Measurements from ENCODE around the gene NDST4.

NDST4 gene

DNA sequence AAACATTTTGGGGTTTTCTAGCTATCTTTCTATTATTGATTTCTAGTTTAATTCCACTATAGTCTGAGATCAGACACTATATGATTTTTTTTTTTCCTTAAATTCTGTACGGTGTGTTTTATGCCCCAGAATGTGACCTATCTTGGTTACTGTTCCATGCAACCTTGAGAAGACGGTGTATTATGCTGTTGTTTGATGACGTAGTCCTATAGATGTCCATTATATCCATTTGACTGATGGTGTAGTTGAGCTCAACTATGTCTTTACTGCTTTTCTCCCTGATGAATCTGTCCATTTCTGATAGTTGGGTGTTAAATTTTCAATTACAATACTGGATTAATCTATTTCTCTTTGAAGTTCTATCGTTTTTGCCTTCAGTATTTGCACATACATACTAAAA is 212.5 kb downstream of the NDST4 start:
- DNase-seq, result no peak

DNA sequence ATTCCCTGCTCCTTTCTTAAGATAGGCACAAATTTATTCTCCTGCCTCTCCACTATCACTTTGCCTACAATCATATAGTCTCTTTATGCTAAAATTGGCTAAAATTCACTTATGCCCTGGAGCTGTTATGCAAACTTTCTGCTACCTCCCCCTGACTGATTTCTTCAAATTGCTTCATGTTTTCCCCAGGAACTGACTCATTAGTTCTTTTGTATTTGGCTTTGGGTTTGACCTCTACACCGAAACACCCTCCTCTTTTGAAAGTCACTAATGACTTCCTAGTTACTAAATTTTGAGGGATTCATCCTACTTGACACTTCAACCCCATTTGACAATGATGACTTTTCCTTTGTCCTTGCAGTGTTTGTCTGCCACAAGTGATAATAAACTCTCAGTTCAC is 222.6 kb downstream of the NDST4 start:
- no peak for DNase-seq

DNA sequence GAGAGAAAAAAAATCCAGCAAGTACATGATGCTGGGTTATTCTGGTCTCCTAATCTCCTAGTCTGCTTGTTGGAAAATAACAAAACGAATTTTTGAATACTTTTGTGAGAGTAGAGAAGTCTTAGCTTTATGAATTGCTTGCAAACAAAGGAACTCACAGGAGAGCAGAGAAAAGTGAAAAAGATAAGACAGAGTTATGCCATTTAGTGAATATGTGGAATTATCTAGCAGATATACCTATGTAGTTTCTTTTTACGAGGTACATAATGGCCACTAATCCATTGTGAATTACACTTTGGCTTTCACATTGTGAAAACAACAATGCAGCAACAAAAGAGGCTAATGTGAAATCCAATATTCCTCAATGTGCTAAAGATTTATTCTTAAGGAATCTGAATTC is 226.7 kb downstream of the NDST4 start:
- no peak for DNase-seq

DNA sequence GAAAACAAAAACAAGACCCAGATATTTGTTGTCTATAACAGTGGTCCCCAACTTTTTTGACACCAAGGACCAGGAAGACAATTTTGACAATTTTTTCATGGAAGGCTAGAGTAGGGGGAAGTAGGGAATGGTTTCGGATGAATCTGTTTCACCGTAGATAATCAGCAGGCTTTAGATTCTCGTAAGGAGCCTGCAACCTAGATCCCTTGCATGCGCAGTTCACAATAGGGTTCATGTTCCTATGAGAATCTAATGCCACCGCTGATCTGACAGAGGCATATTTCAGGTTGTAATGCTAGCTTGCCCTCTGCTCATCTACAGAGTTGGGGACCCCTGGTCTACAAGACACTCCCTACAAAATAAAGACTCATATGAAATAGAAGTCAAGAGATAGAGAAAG is 229.8 kb downstream of the NDST4 start:
- DNase-seq, result no peak

DNA sequence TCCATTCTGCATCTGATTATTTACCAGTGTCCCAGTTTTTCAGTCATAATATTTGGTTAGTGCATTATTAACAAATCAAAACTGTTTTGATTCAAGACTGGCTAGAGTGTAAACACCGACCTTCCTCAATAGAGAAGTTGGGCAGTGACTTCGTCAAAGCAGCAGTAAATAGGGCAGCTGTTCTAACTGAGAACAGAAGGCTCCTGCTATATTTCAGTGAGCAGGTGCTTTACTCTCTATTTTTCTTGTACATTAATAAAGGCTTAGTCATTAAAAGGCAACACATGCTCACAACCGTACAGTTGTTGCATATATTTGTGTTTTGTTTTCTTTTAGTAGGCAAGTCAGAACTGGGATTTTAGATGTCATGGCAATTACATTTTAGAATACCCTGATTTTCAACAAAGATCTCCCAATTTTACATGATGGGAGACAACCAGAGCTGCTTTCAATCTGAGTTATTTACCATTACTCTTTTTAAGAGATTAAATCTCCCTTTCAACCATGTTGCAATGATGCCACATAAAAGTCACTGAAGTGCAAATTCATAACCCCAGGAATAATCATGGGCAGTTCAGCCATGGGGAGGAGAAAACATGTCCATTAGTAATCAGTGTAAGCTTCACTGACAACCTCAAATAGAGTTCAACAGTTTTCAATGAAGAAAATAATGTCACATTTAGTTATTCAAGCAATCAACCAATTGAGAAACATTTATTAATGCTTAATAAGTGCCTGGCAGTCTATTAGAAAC is 233.3 kb downstream of the NDST4 start:
- DNase-seq, result no peak

DNA sequence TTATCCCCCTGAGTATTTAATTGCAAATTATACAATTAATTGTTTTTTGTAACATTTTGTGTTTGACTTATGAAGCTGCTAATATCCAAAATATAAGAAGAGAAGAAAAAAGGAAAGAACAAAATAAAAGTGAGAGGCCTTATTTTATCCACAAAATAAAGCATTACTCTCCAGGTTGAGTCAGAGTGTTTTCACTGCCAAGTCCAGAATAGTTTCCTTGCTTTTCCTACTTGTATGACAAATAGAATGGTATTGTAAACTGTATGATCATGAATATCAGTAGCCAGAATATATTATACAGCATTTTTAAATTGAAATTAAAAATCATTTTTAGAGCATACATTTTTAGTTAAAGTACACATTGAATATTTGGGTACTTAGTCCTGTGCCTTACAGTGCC is 237.8 kb downstream of the NDST4 start:
- DNase-seq, result no peak

DNA sequence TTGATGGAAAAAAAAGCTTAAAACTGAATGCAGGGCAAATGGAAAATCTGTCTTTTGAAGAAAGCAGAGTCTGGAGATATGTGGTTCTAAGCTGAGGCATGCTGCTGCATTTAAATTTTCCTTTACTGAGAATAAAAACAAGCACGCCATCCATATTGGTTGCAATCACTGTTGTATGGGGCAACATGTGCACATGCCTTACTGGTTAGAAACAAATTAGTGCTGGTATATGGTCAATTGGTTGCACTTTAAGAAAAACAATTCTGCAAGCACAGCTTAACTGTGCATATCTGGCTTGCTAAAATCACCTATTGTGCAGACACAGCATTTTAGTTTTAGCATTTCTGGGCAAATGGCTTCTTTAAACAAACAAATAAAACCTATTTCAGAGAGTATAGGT is 239.1 kb downstream of the NDST4 start:
- DNase-seq, result no peak

DNA sequence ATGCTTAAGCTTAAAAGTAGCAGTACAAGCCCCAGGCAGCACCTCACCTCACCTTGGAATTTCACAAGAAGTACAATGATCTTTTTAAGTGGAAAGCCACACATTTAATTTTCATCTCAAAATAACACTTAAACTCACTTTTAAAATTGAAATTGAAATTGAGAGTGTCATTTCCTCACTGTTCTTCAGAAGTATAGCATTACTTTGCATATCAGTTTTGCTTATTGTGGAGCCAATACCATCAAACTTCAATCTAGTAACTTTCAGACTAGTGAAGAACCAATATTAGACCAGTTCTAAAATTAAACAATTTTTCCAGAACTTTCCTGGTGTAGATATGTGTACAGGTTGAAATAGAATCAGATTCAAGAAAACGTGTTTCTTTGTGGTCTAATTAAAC is 242.4 kb downstream of the NDST4 start:
- DNase-seq, result no peak

DNA sequence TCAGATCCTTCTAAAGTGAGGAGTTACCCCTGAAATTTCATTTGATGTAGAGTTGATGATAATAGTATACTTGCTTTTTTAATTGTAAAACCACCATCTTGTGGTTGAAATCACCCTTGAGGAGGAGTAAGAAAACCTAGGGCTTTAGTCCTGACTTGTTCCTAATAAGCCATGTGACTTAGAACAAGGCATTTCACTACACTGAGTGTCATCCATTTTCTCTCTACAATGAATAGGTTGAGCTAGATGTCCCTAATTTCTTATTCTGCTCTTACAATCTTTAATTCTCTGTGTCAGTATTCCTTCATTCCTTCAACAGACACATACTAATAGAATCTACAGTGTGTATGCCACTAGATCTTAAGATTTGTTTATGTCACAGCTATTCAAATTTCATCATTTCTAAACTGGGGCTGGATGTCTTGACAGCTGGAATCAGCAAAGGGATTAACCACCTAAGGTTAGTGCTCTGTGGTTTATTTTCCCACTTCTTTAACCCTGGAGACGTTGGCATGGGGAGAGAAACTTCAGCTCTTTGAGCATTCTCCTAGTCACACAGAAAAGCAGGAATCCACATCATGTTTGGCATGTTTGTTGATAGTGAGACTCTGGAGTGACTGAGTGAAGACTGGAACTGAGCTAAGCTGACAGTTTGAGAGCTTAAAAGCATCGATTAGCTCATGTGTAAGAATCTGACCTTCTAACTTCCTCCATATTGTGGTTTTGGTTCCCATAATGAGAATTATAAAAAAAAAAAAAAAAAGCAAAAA is 246.3 kb downstream of the NDST4 start:
- no peak for DNase-seq

DNA sequence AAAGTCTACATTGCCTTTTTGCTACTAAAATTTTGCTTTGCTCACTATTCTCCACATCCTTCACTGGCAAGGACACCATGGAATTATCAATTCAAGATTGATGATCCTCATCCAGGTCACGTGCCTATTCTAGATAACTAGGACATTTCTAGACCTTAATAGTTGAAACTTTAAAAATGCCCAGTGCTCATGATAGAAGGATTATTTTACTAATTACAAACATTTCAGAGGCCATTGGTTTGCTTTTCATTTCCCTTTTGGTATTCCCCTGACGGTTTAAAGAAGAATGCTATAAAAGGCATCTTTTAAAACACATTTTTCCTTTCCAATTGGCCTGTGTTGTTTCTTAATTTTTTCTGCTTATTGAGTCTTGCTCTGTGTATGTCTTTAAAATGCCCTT is 249.4 kb downstream of the NDST4 start:
- DNase-seq, result no peak

DNA sequence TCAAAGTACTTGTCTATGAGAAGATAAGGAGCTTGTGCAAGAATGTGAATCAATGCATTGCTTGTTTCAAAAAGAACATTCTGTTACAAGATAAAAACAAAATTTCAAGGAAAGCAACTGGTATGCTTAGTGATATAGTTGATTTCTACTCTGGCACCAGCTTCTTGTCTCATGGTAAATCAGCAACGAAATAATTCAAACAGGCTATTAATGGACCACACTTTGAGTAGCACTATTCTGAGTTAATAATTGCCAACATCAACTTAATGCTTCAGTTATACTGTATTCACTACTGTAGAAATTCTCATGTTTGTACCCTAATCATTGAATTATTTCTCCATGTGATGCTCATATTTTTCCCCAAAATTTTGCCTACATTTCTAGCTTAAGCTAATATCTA is 252.6 kb downstream of the NDST4 start:
- DNase-seq, result no peak

DNA sequence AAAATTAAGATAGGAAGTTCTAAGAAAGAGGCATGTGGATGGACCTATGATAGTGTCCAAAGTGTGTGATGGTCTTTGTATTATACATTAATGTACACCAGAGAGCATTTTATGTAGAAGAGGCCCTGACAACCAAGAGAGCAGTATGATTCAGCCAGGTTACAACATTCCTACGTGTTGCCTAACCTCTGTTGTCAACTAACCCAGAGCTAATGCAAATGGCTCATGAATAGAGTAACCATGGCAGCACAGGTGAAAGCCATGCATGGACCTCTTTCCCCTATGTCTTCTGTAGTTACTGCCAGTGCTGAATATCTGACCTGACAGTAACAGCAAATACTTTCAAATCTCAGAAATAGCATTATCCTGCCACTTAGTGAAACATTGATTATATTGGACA is 255.6 kb downstream of the NDST4 start:
- DNase-seq, result no peak

DNA sequence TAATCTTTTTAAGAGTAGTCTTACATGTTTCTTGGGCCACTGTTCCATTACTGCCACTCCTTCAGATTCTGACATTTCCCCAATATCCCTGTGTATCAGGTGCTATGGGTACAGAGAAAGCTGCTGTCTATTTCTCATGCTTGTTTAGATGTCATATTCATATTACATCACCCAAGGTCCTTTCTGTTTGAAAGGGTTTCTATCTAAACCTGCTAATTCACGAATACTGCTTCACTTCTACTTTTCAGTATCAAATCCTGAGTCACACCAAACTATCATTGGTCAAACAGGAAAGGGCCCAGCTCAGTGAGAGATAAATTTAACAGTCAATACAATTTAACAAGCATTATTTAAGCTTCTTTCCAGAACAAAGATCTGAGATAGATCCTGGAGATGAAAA is 273.4 kb downstream of the NDST4 start:
- DNase-seq, result no peak

DNA sequence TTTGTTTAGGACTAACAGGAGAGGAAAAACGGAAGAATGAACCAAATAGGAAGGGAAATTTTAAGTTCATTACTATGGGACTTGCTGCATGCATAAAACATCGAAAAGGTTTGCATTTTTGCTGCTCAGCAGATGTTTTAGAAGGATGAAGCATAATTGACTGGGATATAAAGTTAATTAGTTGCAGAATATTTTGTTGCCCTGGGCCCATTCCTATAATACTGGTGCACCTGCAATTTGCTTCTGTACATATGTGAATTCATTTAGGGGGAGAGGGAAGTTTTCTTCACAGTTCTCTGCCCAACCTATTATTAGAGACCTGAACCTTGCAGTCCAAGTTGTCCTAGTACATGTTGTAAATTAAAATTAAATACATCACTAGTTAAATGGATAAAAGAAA is 282.8 kb downstream of the NDST4 start:
- no peak for DNase-seq

DNA sequence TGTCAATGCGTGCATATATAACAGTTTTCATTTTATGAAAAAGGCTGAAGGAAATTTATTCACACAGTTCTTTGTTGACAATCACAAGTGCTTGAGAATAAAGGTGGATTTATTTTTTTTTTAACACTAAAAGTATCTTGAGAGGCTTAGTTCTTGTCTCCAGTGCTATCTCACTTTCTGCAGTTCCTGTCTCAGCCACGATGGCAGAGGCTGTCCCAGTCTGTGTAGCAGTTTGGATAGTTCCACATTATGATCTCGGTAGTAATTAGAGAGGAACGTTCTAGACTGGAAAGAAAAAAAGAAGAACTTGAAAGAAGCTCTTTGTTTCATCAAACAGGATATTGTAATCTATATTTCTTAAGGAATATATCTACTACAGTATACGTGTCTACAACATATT is 285.8 kb downstream of the NDST4 start:
- no peak for DNase-seq

DNA sequence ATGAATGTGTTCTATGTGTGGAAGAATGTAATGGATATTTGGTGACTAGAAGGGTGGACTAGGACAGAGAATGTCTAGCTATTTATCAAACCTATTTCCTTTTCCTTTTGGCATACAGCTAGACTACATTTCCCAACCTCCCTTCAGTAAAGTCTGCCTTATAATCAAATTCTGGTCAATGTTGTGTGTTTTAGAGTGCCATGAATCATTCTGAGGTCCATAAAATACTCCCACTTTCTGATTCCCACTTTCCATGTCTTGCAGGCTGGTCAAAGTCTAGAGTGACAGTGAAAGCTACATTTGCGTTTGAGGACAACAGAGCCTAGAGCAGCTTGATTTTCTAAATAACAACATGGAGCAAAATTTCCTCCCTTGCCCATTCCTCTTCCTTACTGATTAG is 297.7 kb downstream of the NDST4 start:
- DNase-seq, result no peak

DNA sequence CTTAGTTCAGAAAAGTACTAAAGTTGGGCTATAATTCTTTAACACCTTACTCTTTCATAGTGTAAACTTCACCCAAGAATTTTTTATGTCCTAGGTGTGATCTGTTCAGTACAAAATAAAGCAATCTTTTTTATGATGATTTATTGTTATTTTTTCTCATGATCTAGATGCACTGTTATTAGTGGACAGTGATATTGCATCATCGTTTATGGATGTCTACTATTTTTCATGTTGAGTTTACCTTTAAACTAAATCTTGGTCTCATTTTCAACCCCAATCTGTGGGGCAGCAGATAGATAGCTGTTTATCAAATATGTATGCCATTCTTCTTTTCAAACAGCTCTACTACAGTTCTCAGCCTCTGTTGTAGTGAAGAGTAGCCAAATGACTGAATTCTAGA is 299.5 kb downstream of the NDST4 start:
- no peak for DNase-seq

DNA sequence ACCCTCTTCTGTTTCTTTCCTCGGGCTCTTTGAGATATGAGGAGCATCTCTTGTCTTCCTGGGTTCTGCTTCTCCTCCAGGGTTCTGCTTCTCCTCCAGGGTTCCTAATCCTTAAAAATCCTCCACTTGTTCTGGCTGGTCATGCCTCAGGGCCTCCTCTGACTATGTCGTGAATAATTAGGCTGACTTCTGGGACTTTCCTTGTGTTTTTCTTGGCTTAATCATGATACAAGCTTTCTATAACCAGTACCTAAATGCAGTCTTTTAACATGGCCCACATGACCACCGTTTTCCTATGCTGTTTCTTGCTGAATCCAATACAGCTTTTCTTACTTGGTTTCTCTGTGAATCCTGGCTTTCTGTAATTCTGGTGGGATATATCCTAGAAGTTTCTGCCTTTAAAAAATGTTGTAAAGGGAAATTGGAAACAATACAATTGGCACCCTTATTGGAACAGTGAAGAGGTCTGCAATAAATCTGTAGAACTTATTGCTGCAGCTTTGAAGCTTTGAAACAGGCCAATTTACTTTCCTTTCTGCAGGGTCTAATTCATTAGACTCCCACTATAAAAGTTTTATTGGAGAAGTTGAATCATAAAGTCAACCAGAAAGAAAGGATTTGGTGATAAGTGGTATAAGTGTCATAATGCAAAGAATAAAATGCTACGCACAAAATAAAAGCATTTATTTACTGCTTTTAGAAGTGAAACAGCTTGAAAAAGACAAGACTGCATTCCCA is 301.7 kb downstream of the NDST4 start:
- no peak for DNase-seq

DNA sequence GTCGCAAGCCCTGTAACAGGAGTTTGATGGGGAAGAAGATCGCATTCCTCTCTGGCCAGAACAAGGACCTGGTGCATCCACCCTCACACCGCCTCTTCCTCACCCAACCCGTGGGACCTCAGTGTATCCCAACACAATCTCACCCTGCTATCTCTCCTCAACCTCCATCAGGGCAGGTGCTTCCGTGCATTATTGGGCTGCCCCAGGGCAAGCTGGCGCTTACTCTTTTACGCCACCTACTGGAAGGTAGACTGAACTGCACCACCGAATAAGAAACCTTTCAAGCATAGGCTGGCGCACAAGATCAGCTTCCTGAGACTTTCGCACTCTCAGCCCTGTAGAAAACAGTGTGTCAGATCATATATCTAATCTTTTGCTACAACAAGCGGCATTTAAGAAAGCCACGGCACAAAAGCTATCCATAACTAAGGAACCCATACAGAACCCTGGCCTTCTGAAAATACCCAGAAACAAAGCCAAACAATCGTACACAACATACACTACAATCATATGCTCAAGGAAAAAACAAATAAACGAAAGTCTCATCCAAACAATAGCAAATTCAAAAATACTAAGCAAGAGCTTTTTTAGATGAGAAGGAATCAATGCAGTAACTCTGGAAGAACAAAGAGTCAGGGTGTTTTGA is 305.5 kb downstream of the NDST4 start:
- DNase-seq, result peak; percentile 21

DNA sequence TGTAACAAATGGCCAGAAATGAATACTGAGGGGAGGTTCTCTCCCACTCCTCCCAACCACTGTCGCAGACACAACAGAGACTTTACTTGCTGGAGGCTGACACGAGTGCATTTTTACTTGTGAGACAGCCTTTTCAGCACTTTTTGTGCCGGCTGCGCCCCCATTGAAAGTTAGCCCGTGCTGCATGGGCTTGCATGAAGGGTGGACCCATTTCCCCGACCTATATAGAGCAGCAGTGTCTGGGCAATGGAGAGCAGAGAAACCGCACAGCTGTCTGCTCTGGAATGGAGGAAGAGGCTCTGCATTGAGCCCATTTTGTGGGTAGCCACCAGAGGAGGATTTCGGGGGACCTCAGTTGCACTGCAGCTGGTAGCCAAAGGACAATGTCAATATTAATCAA is 306.1 kb downstream of the NDST4 start:
- no peak for DNase-seq

DNA sequence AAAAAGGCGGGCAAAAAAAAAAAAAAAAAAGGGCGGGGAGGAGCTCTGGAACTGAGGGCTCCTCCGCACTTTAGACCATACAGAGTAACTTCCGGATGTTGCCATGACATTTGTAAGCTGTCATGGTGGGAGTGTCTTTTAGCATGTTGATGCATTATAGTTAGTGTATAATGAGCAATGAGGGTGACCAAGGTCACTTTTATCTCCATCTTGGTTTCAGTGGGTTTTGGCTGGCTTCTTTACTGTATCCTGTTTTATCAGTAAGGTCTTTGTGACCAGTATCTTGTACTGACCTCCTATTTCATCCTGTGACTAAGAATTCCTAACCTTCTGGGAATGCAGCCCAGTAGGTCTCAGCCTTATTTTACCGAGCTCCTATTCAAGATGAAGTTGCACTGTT is 321.4 kb downstream of the NDST4 start:
- DNase-seq, result no peak

DNA sequence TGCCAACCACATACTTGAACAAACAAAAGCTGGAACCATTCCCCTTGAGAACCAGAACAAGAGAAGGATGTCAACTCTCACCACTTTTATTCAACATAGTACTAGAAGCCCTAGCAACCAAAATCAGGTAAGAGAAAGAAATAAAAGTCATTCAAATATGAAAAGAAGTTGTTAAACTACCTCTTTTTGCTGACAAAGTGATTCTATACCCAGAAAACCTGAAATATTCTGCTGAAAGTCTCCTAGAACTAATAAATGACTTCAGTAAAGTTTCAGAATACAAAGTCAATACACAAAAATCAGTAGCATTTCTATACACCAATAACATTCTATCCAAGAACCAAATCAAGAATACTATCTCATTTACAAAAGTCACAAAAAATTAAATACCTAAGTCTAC is 327.9 kb downstream of the NDST4 start:
- no peak for DNase-seq

DNA sequence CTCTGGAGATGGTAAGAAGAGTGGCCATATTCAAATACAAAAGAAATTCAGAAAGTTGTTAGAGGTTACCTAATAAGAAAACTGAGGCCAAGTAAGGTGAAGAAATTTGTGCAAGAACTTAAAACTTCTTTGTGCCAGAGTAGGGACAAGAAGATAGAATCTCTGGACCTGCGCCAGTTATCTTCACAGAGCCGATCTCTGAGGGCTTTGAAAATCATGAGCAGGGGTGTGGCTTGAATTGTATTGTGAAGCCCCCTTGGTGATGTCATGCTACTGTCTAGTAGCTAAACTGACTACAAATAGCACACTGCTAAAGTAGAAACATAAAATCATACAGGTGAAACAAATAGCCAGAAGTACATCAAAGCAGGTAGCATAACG is 330.2 kb downstream of the NDST4 start:
- DNase-seq, result no peak

Measured in central memory CD4-positive, alpha-beta T cell (primary cell).